OCI-LY3 (cell line): Measurements from ENCODE around the gene FTO.

Source experiments
- H2AFZ ChIP-seq: fragments of 200-600, 300-600 bp; shearing (Covaris generic); 2 replicates; pipeline ENCODE4 v1.6.0; 2014; ENCODE audit warnings: antibody characterized with exemption, low read depth, low read length
- H3K27ac ChIP-seq: fragments of 200-600, 300-600 bp; sonication (generic); 2 replicates; pipeline ENCODE4 v1.5.1; 2014; ENCODE audit warnings: mild to moderate bottlenecking, low read length, moderate library complexity, mixed read lengths
- H3K27me3 ChIP-seq: fragments of 200-600, 300-600 bp; sonication (generic); 2 replicates; pipeline ENCODE4 v1.6.1; 2014; ENCODE audit warnings: low read depth, low read length, mixed read lengths
- H3K36me3 ChIP-seq: fragments of 200-600, 300-600 bp; sonication (generic); replicated peaks from 2 replicates; pipeline ENCODE3; 2014; ENCODE audit warnings: low read depth, low read length, mixed read lengths
- H3K4me1 ChIP-seq: fragments of 300-600, 200-600 bp; sonication (generic); 2 replicates; pipeline ENCODE4 v1.6.1; 2014; ENCODE audit warnings: low read length, mixed read lengths
- H3K4me2 ChIP-seq: fragments of 200-600, 300-600 bp; sonication (generic); 2 replicates; pipeline ENCODE4 v1.6.1; 2014; ENCODE audit warnings: low read length, mixed read lengths
- H3K4me3 ChIP-seq: fragments of 300-600, 200-600 bp; sonication (generic); 2 replicates; pipeline ENCODE4 v1.5.1; 2014; ENCODE audit warnings: antibody characterized with exemption, mild to moderate bottlenecking, low read length, moderate library complexity
- H3K79me2 ChIP-seq: fragments of 300-600, 200-600 bp; shearing (Covaris generic); 2 replicates; pipeline ENCODE4 v1.6.1; 2014; ENCODE audit warnings: mild to moderate bottlenecking, low read length, mixed read lengths
- H3K9ac ChIP-seq: fragments of 300-600, 200-600 bp; shearing (Covaris generic); 2 replicates; pipeline ENCODE4 v1.6.0; 2014; ENCODE audit warnings: mild to moderate bottlenecking, low read length, moderate library complexity
- H3K9me3 ChIP-seq: fragments of 200-600, 300-600 bp; shearing (Covaris generic); 2 replicates; pipeline ENCODE4 v1.6.1; 2014; ENCODE audit warnings: low read length, mixed read lengths; ENCODE audit not compliant: insufficient read depth
- H4K20me1 ChIP-seq: fragments of 200-600, 300-600 bp; sonication (generic); 2 replicates; pipeline ENCODE4 v1.6.1; 2016; ENCODE audit warnings: low read length, mixed read lengths; ENCODE audit not compliant: insufficient read depth
- EZH2phosphoT487 ChIP-seq: fragments of 200-600 bp; shearing (Covaris generic); IDR thresholded peaks from 2 replicates; pipeline ENCODE4 v1.6.1; 2018; ENCODE audit warnings: antibody characterized with exemption, mixed run types, low read depth
- TF ChIP-seq, protein P1 (sequence below): fragments of 200-600, 300-600 bp; sonication (generic); IDR thresholded peaks from 2 replicates; pipeline ENCODE4 v1.5.1; 2014; ENCODE audit warnings: antibody characterized with exemption, low read length, low read depth

The FTO gene

GRCh38 chr16:53955221-53955875 lies 251.4 kb downstream of the FTO start:
- Histone ChIP-seq H3K4me1 (peaks cover 7% of the 10 kb centered on the region), H3K9me3 (no peaks in the 10 kb centered on the region), H3K27me3 (no peaks in the 10 kb centered on the region), H3K4me2 (no peak overlapping the region), H4K20me1 (no peaks in the 10 kb centered on the region), H2AFZ (no peak overlapping the region), H3K79me2 (no peaks in the 10 kb centered on the region), H3K9ac (no peak overlapping the region), H3K27ac (no peak overlapping the region), H3K36me3 (no peaks in the 10 kb centered on the region), H3K4me3 (no peak overlapping the region)
- no peak for TF ChIP-seq EZH2phosphoT487
- TF ChIP-seq, protein P1, sequence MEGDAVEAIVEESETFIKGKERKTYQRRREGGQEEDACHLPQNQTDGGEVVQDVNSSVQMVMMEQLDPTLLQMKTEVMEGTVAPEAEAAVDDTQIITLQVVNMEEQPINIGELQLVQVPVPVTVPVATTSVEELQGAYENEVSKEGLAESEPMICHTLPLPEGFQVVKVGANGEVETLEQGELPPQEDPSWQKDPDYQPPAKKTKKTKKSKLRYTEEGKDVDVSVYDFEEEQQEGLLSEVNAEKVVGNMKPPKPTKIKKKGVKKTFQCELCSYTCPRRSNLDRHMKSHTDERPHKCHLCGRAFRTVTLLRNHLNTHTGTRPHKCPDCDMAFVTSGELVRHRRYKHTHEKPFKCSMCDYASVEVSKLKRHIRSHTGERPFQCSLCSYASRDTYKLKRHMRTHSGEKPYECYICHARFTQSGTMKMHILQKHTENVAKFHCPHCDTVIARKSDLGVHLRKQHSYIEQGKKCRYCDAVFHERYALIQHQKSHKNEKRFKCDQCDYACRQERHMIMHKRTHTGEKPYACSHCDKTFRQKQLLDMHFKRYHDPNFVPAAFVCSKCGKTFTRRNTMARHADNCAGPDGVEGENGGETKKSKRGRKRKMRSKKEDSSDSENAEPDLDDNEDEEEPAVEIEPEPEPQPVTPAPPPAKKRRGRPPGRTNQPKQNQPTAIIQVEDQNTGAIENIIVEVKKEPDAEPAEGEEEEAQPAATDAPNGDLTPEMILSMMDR: no peak

DNA sequence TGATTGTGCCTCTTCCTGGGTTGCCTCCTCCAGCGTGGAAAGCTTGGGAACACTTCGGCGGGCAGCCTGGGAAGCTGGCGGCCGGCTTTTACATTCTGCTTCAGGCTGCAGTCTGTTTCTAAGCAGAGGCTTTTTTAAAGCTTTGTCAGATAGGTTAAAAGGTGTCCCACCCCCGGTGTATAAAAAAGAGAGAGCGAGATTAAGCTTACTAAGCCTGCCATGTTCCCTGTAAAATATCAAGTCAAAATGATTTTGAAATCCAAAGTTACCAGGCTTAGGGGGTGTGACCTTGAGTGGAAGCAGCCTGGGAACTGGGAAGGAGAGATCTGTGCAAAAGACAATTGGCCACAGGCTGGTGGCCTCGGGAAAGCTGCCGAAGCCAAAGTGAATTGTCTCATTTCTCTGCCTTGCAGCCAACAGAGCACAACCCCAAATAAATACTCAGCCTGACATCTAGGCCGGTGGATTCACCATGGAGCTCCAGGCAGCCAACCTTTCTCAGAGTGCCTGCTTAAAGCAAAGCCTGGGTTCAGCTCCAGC lies 254.5 kb downstream of the FTO start:
- TF ChIP-seq EZH2phosphoT487: no peak
- TF ChIP-seq, protein P1: no peak
- Histone ChIP-seq H3K4me1 (no peaks in the 10 kb centered on the region), H3K4me3 (no peak overlapping the region), H3K27ac (no peak overlapping the region), H3K27me3 (no peaks in the 10 kb centered on the region), H3K79me2 (no peaks in the 10 kb centered on the region), H3K9me3 (no peaks in the 10 kb centered on the region), H3K36me3 (no peaks in the 10 kb centered on the region), H4K20me1 (no peaks in the 10 kb centered on the region), H3K9ac (no peak overlapping the region), H3K4me2 (no peak overlapping the region), H2AFZ (no peak overlapping the region)

- Histone ChIP-seq H3K36me3 (no peaks in the 10 kb centered on the region), H3K4me2 (no peak overlapping the region)
Observed at GRCh38 chr16:53960050-53960812, 256.3 kb downstream of the FTO start.

More at GRCh38 chr16:53960050-53960812, 256.3 kb downstream of the FTO start:
- Histone ChIP-seq H3K27me3 (no peaks in the 10 kb centered on the region), H3K4me3 (no peak overlapping the region), H4K20me1 (no peaks in the 10 kb centered on the region), H2AFZ (no peak overlapping the region), H3K27ac (no peak overlapping the region), H3K4me1 (no peaks in the 10 kb centered on the region), H3K79me2 (no peaks in the 10 kb centered on the region), H3K9me3 (no peaks in the 10 kb centered on the region), H3K9ac (no peak overlapping the region)
- TF ChIP-seq, protein P1: no peak
- TF ChIP-seq EZH2phosphoT487: no peak
